HG03196 (cell line): ENCODE measurements around the gene OPRL1.

Experiments
- ATAC-seq: cut with Tn5 transposase; IDR thresholded peaks from one replicate; pipeline ENCODE4 v1.9.1; 2021; ENCODE audit not compliant: unreplicated experiment

Gene OPRL1

GRCh38 chr20:64070244-64070993, 9.5 kb upstream of the OPRL1 start:
- no peak for ATAC-seq

GRCh38 chr20:64071341-64072332, 8.2 kb upstream of the OPRL1 start:
- no peak for ATAC-seq

- no peak for ATAC-seq
Measured at GRCh38 chr20:64072498-64073063, 7.3 kb upstream of the OPRL1 start.

- ATAC-seq: no peak
Measured at GRCh38 chr20:64073476-64074183, 6.3 kb upstream of the OPRL1 start.

GRCh38 chr20:64074184-64074789, 5.6 kb upstream of the OPRL1 start:
- ATAC-seq: no peak

GRCh38 chr20:64074963-64075362, 4.9 kb upstream of the OPRL1 start:
- ATAC-seq: no peak

GRCh38 chr20:64075556-64075955, 4.3 kb upstream of the OPRL1 start:
- no peak for ATAC-seq

- ATAC-seq: no peak
Measured at GRCh38 chr20:64076061-64076997, 3.6 kb upstream of the OPRL1 start.

GRCh38 chr20:64077094-64077493, 2.8 kb upstream of the OPRL1 start:
- ATAC-seq: no peak

GRCh38 chr20:64077541-64077875, 2.4 kb upstream of the OPRL1 start:
- ATAC-seq: no peak

- no peak for ATAC-seq
Measured at GRCh38 chr20:64077876-64078551, 1.9 kb upstream of the OPRL1 start.

- ATAC-seq: no peak
Measured at GRCh38 chr20:64078934-64079272, 979 bp upstream of the OPRL1 start.

GRCh38 chr20:64079273-64080012, 439 bp upstream of the OPRL1 start, which contains the start of gene RGS19:
RGS19 (minus strand) TSS chr20:64079518; CDS start chr20:64076886, 2,632 bp downstream.
- ATAC-seq: peak; percentile 31

- no peak for ATAC-seq
Measured at GRCh38 chr20:64080813-64081623, 1.1 kb downstream of the OPRL1 start.

GRCh38 chr20:64081624-64081964, 1.7 kb downstream of the OPRL1 start:
- no peak for ATAC-seq

- ATAC-seq: no peak
Measured at GRCh38 chr20:64082126-64082731, 2.3 kb downstream of the OPRL1 start.

GRCh38 chr20:64082820-64083377, 3.0 kb downstream of the OPRL1 start:
- ATAC-seq: no peak
